GM12892 (cell line): ENCODE measurements around the gene GPR137.
"Not testable (repeated sequence)": the region's sequence is repeated elsewhere in the genome, so short reads cannot be mapped to it uniquely, and the experiment has no call there.

Experiments
- DNase-seq: peaks from one replicate; pipeline ENCODE4 v3.0.0; 2011; ENCODE audit not compliant: insufficient read length
- FAIRE-seq: peaks from 2 replicates; lab custom pipeline; 2011; peaks lifted over from hg19 to GRCh38; lab: Jason Lieb, UNC
- POLR2A ChIP-seq: IDR thresholded peaks from 2 replicates; pipeline ENCODE4 v1.6.1; 2011; ENCODE audit warnings: low read depth, low read length, control low read depth
- POLR2AphosphoS5 ChIP-seq: IDR thresholded peaks from 2 replicates; pipeline ENCODE4 v1.6.1; 2011; ENCODE audit warnings: low read depth, low read length, control low read depth
- TAF1 ChIP-seq: IDR thresholded peaks from 2 replicates; pipeline ENCODE4 v1.6.1; 2011; ENCODE audit warnings: low read depth, mild to moderate bottlenecking, control low read depth, low read length, borderline replicate concordance

The GPR137 gene

GRCh38 chr11:64244966-64245365, 40.7 kb upstream of the GPR137 start:
- no peak for DNase-seq
- no peak for TF ChIP-seq POLR2AphosphoS5
- TF ChIP-seq POLR2A: no peak
- TF ChIP-seq TAF1: no peak
- FAIRE-seq: no peak

- no peak for DNase-seq
- TF ChIP-seq TAF1 (no peak), POLR2A (no peak), POLR2AphosphoS5 (no peak)
- no peak for FAIRE-seq
Observed at GRCh38 chr11:64245401-64245796, 40.2 kb upstream of the GPR137 start.

GRCh38 chr11:64245797-64246620, 39.6 kb upstream of the GPR137 start:
- DNase-seq (no peak), FAIRE-seq (peak; percentile 44)
- TF ChIP-seq POLR2AphosphoS5: no peak; the same call in 1 of the 2 replicates
- 0 out of 2 replicates have a peak, but pooled peaks have one; percentile 39 for TF ChIP-seq TAF1
- TF ChIP-seq POLR2A: no peak

- FAIRE-seq: peak; percentile 24
- DNase-seq: not testable (repeated sequence)
Observed at GRCh38 chr11:64246621-64246870, 39.1 kb upstream of the GPR137 start.

GRCh38 chr11:64246871-64247728, 38.5 kb upstream of the GPR137 start, which contains the start of gene PPP1R14B:
Gene PPP1R14B, minus strand, starts transcription at chr11:64246943. Its CDS starts 270 bp downstream, at chr11:64246673.
- TF ChIP-seq TAF1 (no peak), POLR2A (no peak), POLR2AphosphoS5 (no peak)
- FAIRE-seq (peak; percentile 60), DNase-seq (peak; percentile 91)

- FAIRE-seq: no peak
- TF ChIP-seq POLR2AphosphoS5: no peak
- no peak for TF ChIP-seq POLR2A
- no peak for TF ChIP-seq TAF1
- DNase-seq: no peak
Observed at GRCh38 chr11:64247729-64248531, 37.7 kb upstream of the GPR137 start.

GRCh38 chr11:64248578-64248977, 37.1 kb upstream of the GPR137 start:
- no peak for TF ChIP-seq POLR2A
- no peak for TF ChIP-seq POLR2AphosphoS5
- no peak for TF ChIP-seq TAF1
- FAIRE-seq (no peak), DNase-seq (no peak)

GRCh38 chr11:64249038-64249437, 36.6 kb upstream of the GPR137 start:
- FAIRE-seq (no peak), DNase-seq (no peak)
- TF ChIP-seq TAF1 (no peak), POLR2AphosphoS5 (no peak), POLR2A (no peak)

- FAIRE-seq (no peak), DNase-seq (no peak)
- TF ChIP-seq POLR2A (no peak), POLR2AphosphoS5 (no peak), TAF1 (no peak)
Observed at GRCh38 chr11:64249563-64250414, 35.9 kb upstream of the GPR137 start.

GRCh38 chr11:64250415-64251015, 35.1 kb upstream of the GPR137 start:
- TF ChIP-seq POLR2AphosphoS5 (no peak), TAF1 (no peak), POLR2A (no peak)
- no peak for DNase-seq
- FAIRE-seq: no peak
